Ascending aorta (tissue), 2 donors: ENCODE data around the gene EZH1. TPM values are rescaled to one million over a fixed set of nuclear protein-coding genes. Genes with fewer than 3 reads are reported as not detected.

Experiments used
- DNase-seq, 2 donors: peaks; one replicate each; pipeline ENCODE4 v3.0.0-alpha.2; 2019; ENCODE audit warnings: low spot score in 2 of 2
- H3K27ac ChIP-seq, 2 donors: fragments of 200-600 bp; sonication (generic); one replicate each; pipeline ENCODE4 v1.5.1; 2016 to 2017; ENCODE audit warnings: mild to moderate bottlenecking in 1 of 2
- H3K27me3 ChIP-seq: fragments of 200-600 bp; sonication (generic); one replicate; pipeline ENCODE4 v1.5.1; 2017
- H3K36me3 ChIP-seq, 2 donors: fragments of 200-600 bp; sonication (generic); one replicate each; pipeline ENCODE4 v1.5.1; 2016
- H3K4me1 ChIP-seq, 2 donors: fragments of 200-600 bp; sonication (generic); one replicate each; pipeline ENCODE4 v1.5.1; 2016 to 2017; ENCODE audit warnings: mild to moderate bottlenecking in 1 of 2
- H3K4me3 ChIP-seq, 2 donors: fragments of 200-600 bp; sonication (generic); one replicate each; pipeline ENCODE4 v1.5.1; 2016 to 2017; ENCODE audit warnings: mild to moderate bottlenecking in 1 of 2
- H3K9me3 ChIP-seq, 2 donors: fragments of 200-600 bp; sonication (generic); one replicate each; pipeline ENCODE4 v1.5.1; 2016
- intact Hi-C: fragments of 100-400 bp; cut with DNase I; formaldehyde crosslinking; loops from one replicate; pipeline ENCODE4 v1.15.1; 2023
- total RNA-seq: library from RNA; depleted of rRNA; stranded (reverse); fragments of >200 nt; gene quantifications from one replicate; pipeline ENCODE4 v1.1.0, GENCODE V29; 2016
- TF ChIP-seq, protein P1 (sequence below), 3 experiments: fragments of 200-600 bp in 2 of 3; fragments of 450-650 bp in 1 of 3; sonication (generic) in 2 of 3; IDR thresholded peaks; one replicate each; pipeline ENCODE4 v1.5.1; 2016 to 2019; ENCODE audit warnings: antibody characterized with exemption in 3 of 3, mild to moderate bottlenecking in 1 of 3, moderate library complexity in 1 of 3

The EZH1 gene
- total RNA-seq, 1 donor from 2014 or later, result 169 TPM

GRCh38 chr17:42704490-42704836, 40.4 kb downstream of the EZH1 start:
- H3K4me1 ChIP-seq, result no peaks in the 10 kb centered on the region
- intact Hi-C loops, result no loop called here
- DNase-seq, result no peak
- H3K36me3 ChIP-seq, result peaks cover 89 to 93% of the 10 kb centered on the region in 2 donors
- no peaks in the 10 kb centered on the region for H3K27me3 ChIP-seq
- H3K4me3 ChIP-seq, result no peak overlapping the region
- H3K9me3 ChIP-seq, result no peaks in the 10 kb centered on the region
- no peak overlapping the region for H3K27ac ChIP-seq
- TF ChIP-seq, protein P1, sequence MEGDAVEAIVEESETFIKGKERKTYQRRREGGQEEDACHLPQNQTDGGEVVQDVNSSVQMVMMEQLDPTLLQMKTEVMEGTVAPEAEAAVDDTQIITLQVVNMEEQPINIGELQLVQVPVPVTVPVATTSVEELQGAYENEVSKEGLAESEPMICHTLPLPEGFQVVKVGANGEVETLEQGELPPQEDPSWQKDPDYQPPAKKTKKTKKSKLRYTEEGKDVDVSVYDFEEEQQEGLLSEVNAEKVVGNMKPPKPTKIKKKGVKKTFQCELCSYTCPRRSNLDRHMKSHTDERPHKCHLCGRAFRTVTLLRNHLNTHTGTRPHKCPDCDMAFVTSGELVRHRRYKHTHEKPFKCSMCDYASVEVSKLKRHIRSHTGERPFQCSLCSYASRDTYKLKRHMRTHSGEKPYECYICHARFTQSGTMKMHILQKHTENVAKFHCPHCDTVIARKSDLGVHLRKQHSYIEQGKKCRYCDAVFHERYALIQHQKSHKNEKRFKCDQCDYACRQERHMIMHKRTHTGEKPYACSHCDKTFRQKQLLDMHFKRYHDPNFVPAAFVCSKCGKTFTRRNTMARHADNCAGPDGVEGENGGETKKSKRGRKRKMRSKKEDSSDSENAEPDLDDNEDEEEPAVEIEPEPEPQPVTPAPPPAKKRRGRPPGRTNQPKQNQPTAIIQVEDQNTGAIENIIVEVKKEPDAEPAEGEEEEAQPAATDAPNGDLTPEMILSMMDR (IDR thresholded peaks at IDR 0.05), result no peak

DNA sequence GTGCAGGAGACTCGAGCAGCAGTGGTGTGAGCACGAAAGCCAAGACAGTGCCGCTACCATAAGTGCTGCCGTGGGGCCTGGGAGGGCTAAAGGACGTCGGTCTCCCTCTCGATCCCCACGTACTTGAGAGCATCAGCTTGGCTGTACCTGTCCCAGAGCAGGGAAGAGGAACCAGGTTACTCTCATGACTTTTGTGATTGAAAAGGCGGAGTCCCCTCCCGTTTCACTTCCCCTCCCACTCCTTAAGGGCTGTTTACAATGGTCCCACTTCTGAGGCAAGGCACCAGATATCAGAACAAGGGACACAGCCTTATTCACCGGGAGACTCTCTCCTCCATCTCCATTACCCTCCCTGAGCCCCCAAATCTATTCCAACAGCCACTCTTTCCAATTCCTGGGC, 42.4 kb downstream of the EZH1 start:
- peaks cover 71 to 79% of the 10 kb centered on the region in 2 donors for H3K36me3 ChIP-seq
- DNase-seq, result no peak
- intact Hi-C loops, result no loop called here

DNA sequence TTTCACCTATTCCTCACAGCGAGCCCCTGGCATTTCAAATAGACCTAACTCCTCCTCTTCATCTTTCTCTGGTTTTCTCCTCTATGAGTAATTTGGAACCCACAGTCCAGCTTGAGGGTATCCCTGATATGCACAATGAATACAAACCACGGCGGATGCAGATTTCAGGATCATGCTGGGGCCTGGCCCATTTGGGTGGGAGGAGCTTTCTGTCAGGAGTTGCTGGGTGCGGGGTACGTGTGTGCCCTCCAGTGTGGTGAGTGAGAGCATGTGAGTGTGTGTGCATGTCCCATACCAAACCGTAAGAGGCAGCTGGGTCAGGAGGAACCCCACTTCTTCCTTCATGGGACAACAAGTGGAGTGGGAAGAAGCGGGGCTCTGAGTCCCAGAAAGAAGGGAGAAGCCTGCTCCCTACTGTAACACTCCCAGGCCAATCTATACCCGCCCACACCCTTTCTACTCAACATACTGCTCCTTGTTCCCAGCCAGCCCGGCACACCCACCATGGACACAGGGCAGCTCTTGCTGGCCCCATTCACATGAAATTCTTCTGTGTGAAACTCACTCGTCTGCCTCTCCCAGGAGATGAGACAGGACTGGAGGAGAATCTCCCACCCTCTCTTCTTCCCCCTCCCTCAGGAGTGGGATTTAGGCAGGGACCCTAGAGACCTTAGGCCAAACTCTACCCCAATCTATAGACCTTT, 44.1 kb downstream of the EZH1 start:
- Histone ChIP-seq H3K4me3 (no peak overlapping the region), H3K27me3 (no peaks in the 10 kb centered on the region), H3K36me3 (peaks cover 62 to 75% of the 10 kb centered on the region in 2 donors), H3K9me3 (no peaks in the 10 kb centered on the region), H3K27ac (no peak overlapping the region), H3K4me1 (no peaks in the 10 kb centered on the region)
- TF ChIP-seq, protein P1 (IDR thresholded peaks at IDR 0.05), result no peak
- intact Hi-C loops, result no loop called here
- no peak for DNase-seq

More for the DNA sequence above, 42.4 kb downstream of the EZH1 start:
- TF ChIP-seq, protein P1 (IDR thresholded peaks at IDR 0.05), result no peak
- no peaks in the 10 kb centered on the region for H3K4me1 ChIP-seq
- no peak overlapping the region for H3K27ac ChIP-seq
- H3K4me3 ChIP-seq, result no peak overlapping the region
- H3K27me3 ChIP-seq, result no peaks in the 10 kb centered on the region
- H3K9me3 ChIP-seq, result no peaks in the 10 kb centered on the region

DNA sequence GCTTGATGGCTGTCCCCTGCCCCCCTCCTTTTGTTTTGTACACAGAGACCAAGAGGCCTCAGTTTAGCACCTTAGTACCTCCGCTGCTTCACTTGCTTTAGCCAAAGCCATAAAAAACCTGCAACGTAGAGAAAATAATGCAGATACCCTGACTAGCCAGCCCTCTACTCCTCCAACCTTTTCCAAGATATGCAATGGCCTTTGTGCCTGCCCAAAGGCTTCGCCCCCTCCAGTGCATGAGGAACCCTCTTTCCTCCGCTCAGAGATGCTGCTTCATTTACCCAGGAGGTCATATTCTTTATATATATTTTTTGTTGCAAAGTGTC, 45.5 kb downstream of the EZH1 start:
- peaks cover 53 to 71% of the 10 kb centered on the region in 2 donors for H3K36me3 ChIP-seq
- no peaks in the 10 kb centered on the region for H3K27me3 ChIP-seq
- TF ChIP-seq, protein P1 (IDR thresholded peaks at IDR 0.05), result no peak
- no peak for DNase-seq
- H3K4me1 ChIP-seq, result no peaks in the 10 kb centered on the region
- intact Hi-C loops, result no loop called here
- H3K27ac ChIP-seq, result peak overlapping the region in 1 of 2 donors; percentile 16
- H3K9me3 ChIP-seq, result no peaks in the 10 kb centered on the region
- no peak overlapping the region for H3K4me3 ChIP-seq

DNA sequence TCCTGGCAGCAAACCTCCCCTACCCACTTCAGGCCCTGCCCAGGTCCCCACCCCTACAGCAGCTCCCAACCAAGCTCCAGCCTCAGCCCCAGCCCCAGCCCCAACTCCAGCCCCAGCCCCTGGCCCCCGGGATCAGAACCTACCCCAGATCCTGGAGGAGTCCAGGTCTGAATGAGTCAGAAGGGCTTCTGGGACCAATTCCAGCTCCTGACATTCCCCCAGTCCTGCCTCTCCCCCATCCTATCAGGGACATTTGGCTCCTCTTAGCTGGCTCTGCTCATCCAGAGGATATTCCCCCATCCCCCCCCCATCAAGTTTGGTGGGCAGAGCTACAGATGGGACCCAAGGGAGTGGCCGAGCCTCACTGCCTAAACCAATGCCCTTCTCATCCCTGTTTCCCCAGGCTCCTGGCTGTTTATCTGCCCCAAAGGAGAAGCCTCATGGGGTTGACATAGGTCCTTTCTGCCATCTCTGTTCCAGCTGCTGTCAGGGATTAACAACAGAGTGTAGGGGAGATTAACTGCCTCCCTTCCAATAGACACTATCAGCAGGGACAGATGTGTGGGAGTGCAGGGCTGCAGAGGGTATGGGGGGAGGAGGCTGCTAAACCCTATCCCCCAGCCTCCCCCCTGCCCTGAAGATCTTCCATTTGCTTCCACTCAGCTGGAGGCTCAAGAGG, 46.0 kb downstream of the EZH1 start:
- Histone ChIP-seq H3K36me3 (peaks cover 48 to 66% of the 10 kb centered on the region in 2 donors), H3K27ac (peak overlapping the region in 1 of 2 donors; percentile 16)

More for the DNA sequence above, 46.0 kb downstream of the EZH1 start:
- no peaks in the 10 kb centered on the region for H3K27me3 ChIP-seq
- DNase-seq, result no peak
- H3K9me3 ChIP-seq, result no peaks in the 10 kb centered on the region
- no peaks in the 10 kb centered on the region for H3K4me1 ChIP-seq
- TF ChIP-seq, protein P1 (IDR thresholded peaks at IDR 0.05), result no peak
- no peak overlapping the region for H3K4me3 ChIP-seq
- intact Hi-C loops, result no loop called here
